Measurements from ENCODE around the gene FAM107B. TPM values are rescaled to one million over a fixed set of nuclear protein-coding genes. Genes with fewer than 3 reads are reported as not detected.

The FAM107B gene
- total RNA-seq, 1 experiment from 2014 or later: 41.3 TPM

DNA sequence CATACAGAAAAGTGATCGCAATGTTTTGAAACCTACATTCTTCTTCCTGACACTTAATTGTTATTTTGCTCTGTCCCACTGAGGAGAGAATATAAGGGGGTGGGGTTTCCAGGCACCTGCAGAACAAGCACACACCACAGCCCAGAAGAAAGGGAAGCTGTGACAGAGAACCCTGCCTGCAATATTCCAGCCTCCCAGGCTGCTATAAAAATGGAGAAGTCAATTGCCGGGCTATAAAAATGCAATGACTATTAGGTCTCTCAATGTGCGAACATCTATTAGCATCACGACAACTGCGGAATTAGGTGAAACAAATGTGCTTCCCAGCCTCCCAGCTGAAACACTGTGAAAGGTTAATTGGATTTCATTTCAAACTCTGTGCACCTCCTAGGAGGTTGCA lies 298.7 kb downstream of the FAM107B start:
- no peak for DNase-seq (ENCODE audit: unreplicated experiment)
- H3K27me3 Mint-ChIP-seq (ENCODE audit: insufficient read depth, unreplicated experiment): no peaks in the 10 kb centered on the region
- POLR2A ChIA-PET: no interaction called here
- BruUV-seq (replicated peaks): no TSS peak
- H3K9me3 Mint-ChIP-seq (ENCODE audit: unreplicated experiment): no peaks in the 10 kb centered on the region
- intact Hi-C loops (cut with micrococcal nuclease): no loop called here
- CTCF ChIA-PET: interaction anchor here (0.6 to 0.8 kb wide), 2 partner anchors 308 to 494 kb away, joined by 3 read pairs; no protein-coding TSS in a partner anchor
- TF ChIP-seq, protein P1, sequence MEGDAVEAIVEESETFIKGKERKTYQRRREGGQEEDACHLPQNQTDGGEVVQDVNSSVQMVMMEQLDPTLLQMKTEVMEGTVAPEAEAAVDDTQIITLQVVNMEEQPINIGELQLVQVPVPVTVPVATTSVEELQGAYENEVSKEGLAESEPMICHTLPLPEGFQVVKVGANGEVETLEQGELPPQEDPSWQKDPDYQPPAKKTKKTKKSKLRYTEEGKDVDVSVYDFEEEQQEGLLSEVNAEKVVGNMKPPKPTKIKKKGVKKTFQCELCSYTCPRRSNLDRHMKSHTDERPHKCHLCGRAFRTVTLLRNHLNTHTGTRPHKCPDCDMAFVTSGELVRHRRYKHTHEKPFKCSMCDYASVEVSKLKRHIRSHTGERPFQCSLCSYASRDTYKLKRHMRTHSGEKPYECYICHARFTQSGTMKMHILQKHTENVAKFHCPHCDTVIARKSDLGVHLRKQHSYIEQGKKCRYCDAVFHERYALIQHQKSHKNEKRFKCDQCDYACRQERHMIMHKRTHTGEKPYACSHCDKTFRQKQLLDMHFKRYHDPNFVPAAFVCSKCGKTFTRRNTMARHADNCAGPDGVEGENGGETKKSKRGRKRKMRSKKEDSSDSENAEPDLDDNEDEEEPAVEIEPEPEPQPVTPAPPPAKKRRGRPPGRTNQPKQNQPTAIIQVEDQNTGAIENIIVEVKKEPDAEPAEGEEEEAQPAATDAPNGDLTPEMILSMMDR (IDR thresholded peaks at IDR 0.05; ENCODE audit: unreplicated experiment): no peak
- no peaks in the 10 kb centered on the region for H3K4me1 Mint-ChIP-seq (ENCODE audit: insufficient read depth, unreplicated experiment)
- H3K36me3 Mint-ChIP-seq (ENCODE audit: insufficient read depth, unreplicated experiment): no peaks in the 10 kb centered on the region
- H3K4me3 Mint-ChIP-seq (ENCODE audit: unreplicated experiment): no peak overlapping the region
- H3K27ac Mint-ChIP-seq (ENCODE audit: low read depth, unreplicated experiment): no peak overlapping the region

DNA sequence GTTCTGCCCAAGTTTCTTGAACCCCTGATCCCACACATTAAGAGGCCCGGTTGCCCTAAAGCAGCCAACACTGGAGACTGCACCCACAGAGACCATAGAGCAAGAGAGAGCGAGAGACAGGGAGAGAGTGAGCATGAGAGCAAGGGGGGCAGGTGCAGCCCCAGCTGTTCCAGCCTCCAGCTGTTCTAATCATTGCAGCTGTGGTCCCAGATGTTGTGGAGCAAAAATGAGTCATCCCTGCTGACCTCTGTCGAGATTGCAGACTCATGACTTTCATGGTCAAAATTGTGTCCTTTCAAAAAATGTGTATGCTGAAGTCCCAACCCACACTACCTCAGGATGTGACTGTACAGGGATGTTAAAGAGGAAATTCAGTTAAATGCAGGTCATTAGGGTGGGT lies 300.0 kb downstream of the FAM107B start:
- DNase-seq (ENCODE audit: unreplicated experiment): no peak
- POLR2A ChIA-PET: no interaction called here
- Mint-ChIP-seq H3K4me1 (ENCODE audit: insufficient read depth, unreplicated experiment) (no peaks in the 10 kb centered on the region), H3K27ac (ENCODE audit: low read depth, unreplicated experiment) (no peak overlapping the region), H3K27me3 (ENCODE audit: insufficient read depth, unreplicated experiment) (no peaks in the 10 kb centered on the region), H3K36me3 (ENCODE audit: insufficient read depth, unreplicated experiment) (no peaks in the 10 kb centered on the region), H3K9me3 (ENCODE audit: unreplicated experiment) (no peaks in the 10 kb centered on the region), H3K4me3 (ENCODE audit: unreplicated experiment) (no peak overlapping the region)
- CTCF ChIA-PET: interaction anchor here (0.7 kb wide), 1 partner anchor 28 kb away, joined by 3 read pairs; no protein-coding TSS in a partner anchor
- BruUV-seq (replicated peaks): no TSS peak
- TF ChIP-seq, protein P1 (IDR thresholded peaks at IDR 0.05; ENCODE audit: unreplicated experiment): no peak
- intact Hi-C loops (cut with micrococcal nuclease): no loop called here

DNA sequence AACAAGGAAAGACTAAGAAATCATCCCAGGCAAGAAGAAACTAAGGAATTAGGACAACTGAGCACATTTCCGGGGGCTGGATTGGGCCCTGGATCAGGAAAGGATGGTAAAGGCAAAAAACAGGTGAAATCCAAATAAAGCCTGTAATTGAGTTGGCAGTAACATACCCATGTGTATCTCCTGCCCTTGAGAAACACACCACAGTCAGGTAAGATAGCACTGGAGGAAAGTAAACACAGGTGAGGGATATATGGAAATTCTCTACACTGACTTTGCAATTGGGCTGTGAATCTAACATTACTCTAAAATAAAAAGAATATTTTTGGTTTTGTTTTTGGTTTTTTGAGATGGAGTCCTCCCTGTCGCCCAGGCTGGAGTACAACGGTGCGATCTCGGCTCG lies 303.8 kb downstream of the FAM107B start:
- H3K4me1 Mint-ChIP-seq (ENCODE audit: insufficient read depth, unreplicated experiment): no peaks in the 10 kb centered on the region
- ChIA-PET CTCF (interaction anchor here (0.9 kb wide), 1 partner anchor 352 kb away, joined by 3 read pairs; no protein-coding TSS in a partner anchor), POLR2A (no interaction called here)
- H3K27ac Mint-ChIP-seq (ENCODE audit: low read depth, unreplicated experiment): no peak overlapping the region
- TF ChIP-seq, protein P1 (IDR thresholded peaks at IDR 0.05; ENCODE audit: unreplicated experiment): no peak
- no peaks in the 10 kb centered on the region for H3K27me3 Mint-ChIP-seq (ENCODE audit: insufficient read depth, unreplicated experiment)
- BruUV-seq (replicated peaks): no TSS peak
- no peaks in the 10 kb centered on the region for H3K9me3 Mint-ChIP-seq (ENCODE audit: unreplicated experiment)
- no peak for DNase-seq (ENCODE audit: unreplicated experiment)
- no peaks in the 10 kb centered on the region for H3K36me3 Mint-ChIP-seq (ENCODE audit: insufficient read depth, unreplicated experiment)
- intact Hi-C loops (cut with micrococcal nuclease): no loop called here
- H3K4me3 Mint-ChIP-seq (ENCODE audit: unreplicated experiment): no peak overlapping the region

DNA sequence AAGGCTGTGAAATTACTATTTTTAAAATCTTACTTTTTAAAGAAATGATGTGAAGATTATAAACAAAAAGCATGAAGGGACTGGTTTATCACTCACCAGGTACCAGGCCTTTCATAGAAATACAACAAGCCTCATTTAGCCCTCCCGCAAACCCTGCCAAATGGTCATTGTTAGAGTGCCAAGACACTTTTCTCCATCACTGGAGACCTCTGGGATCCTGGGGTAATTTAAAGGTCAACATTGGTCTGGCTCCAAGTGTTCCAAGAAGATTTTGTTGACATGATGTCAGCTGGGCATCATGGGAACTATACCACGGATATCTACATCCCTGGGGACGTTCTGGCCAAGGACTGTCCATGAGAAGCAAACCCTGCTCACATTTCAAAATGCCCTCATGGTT lies 306.0 kb downstream of the FAM107B start:
- Mint-ChIP-seq H3K36me3 (ENCODE audit: insufficient read depth, unreplicated experiment) (no peaks in the 10 kb centered on the region), H3K9me3 (ENCODE audit: unreplicated experiment) (no peaks in the 10 kb centered on the region), H3K4me3 (ENCODE audit: unreplicated experiment) (no peak overlapping the region), H3K4me1 (ENCODE audit: insufficient read depth, unreplicated experiment) (no peaks in the 10 kb centered on the region), H3K27me3 (ENCODE audit: insufficient read depth, unreplicated experiment) (no peaks in the 10 kb centered on the region), H3K27ac (ENCODE audit: low read depth, unreplicated experiment) (no peak overlapping the region)
- POLR2A ChIA-PET: interaction anchor here (0.5 kb wide), 1 partner anchor 656 kb away, joined by 3 read pairs; no protein-coding TSS in a partner anchor
- CTCF ChIA-PET: interaction anchor here (0.7 kb wide), 1 partner anchor 432 kb away, joined by 3 read pairs; no protein-coding TSS in a partner anchor
- TF ChIP-seq, protein P1 (IDR thresholded peaks at IDR 0.05; ENCODE audit: unreplicated experiment): no peak
- intact Hi-C loops (cut with micrococcal nuclease): no loop called here
- DNase-seq (ENCODE audit: unreplicated experiment): no peak
- no TSS peak for BruUV-seq (replicated peaks)

Other genes with a start within 250 kb of the FAM107B start
- 1.9 and 2.9 TPM in 2 replicates for gene CDNF, start 63.1 kb upstream of the FAM107B start, total RNA-seq (2022)
- gene HSPA14, start 63.4 kb upstream of the FAM107B start, total RNA-seq (2022): 12.1 and 14.0 TPM in 2 replicates
- gene MSANTD7, start 63.4 kb upstream of the FAM107B start, total RNA-seq (2022): 17.2 and 18.1 TPM in 2 replicates
- 14.9 and 16.0 TPM in 2 replicates for gene SUV39H2, start 104.0 kb upstream of the FAM107B start, total RNA-seq (2022)
- 10.3 and 11.5 TPM in 2 replicates for gene DCLRE1C, start 179.2 kb upstream of the FAM107B start, total RNA-seq (2022)
- 1.7 TPM in 1 of 2 replicates, not detected in the other for gene MEIG1, start 184.5 kb upstream of the FAM107B start, total RNA-seq (2022)